Activated CD4-positive, alpha-beta memory T cell treated with anti-CD3 and anti-CD28 coated beads, Interleukin-2, amount 10 ng/mL, durations not matched to agents 7 days and 5 days (primary cell): ENCODE measurements around the gene DPM2. TPM values are rescaled to one million over a fixed set of nuclear protein-coding genes. Genes with fewer than 3 reads are reported as not detected.

Source experiments
- CTCF ChIA-PET: fragments of 350-600 bp; sonication (Branson Sonifier 250); formaldehyde crosslinking; loops from one replicate; lab custom pipeline; 2021; ENCODE audit warnings: antibody characterized with exemption, inconsistent platforms; lab: Charles Lee
- POLR2A ChIA-PET: fragments of 350-600 bp; sonication (Branson Sonifier 250); formaldehyde crosslinking; loops from one replicate; lab custom pipeline; 2021; ENCODE audit warnings: antibody characterized with exemption; lab: Charles Lee
- DNase-seq: peaks from one replicate; pipeline ENCODE4 v3.0.0-alpha.2; 2020
- H3K27ac Mint-ChIP-seq: one replicate; pipeline ENCODE4 v1.8.0; 2021; ENCODE audit warnings: mild to moderate bottlenecking, mixed read lengths
- H3K27me3 Mint-ChIP-seq: one replicate; pipeline ENCODE4 v1.8.0; 2021; ENCODE audit warnings: mixed read lengths
- H3K36me3 Mint-ChIP-seq: one replicate; pipeline ENCODE4 v1.8.0; 2021; ENCODE audit warnings: low read depth, mixed read lengths
- H3K4me1 Mint-ChIP-seq: one replicate; pipeline ENCODE4 v1.8.0; 2021; ENCODE audit warnings: mixed read lengths
- H3K4me3 Mint-ChIP-seq: one replicate; pipeline ENCODE4 v1.8.0; 2021; ENCODE audit warnings: mild to moderate bottlenecking, mixed read lengths
- H3K9me3 Mint-ChIP-seq: one replicate; pipeline ENCODE4 v1.8.0; 2021; ENCODE audit warnings: mixed read lengths
- total RNA-seq, 2 experiments: library from RNA; stranded (reverse); gene quantifications; one replicate each; pipeline ENCODE4 v1.2.3, GENCODE V29; 2021

Gene DPM2
- total RNA-seq, 2 experiments from 2014 or later, result 48.2 TPM

GRCh38 chr9:127961613-127962155, 24.0 kb upstream of the DPM2 start:
- Mint-ChIP-seq H3K36me3 (peaks cover 53% of the 10 kb centered on the region), H3K9me3 (no peaks in the 10 kb centered on the region), H3K4me1 (peaks cover 84% of the 10 kb centered on the region), H3K27ac (peak overlapping the region; percentile 2), H3K4me3 (no peak overlapping the region), H3K27me3 (no peaks in the 10 kb centered on the region)
- ChIA-PET POLR2A (interaction anchor here (0.7 to 3.0 kb wide), 2 partner anchors 9 to 17 kb away, joined by 3 to 14 read pairs; no protein-coding TSS in a partner anchor), CTCF (interaction anchor here (1.1 to 2.7 kb wide), 3 partner anchors 10 to 74 kb away, joined by 3 to 8 read pairs (median 5); no protein-coding TSS in a partner anchor)
- DNase-seq, result no peak

DNA sequence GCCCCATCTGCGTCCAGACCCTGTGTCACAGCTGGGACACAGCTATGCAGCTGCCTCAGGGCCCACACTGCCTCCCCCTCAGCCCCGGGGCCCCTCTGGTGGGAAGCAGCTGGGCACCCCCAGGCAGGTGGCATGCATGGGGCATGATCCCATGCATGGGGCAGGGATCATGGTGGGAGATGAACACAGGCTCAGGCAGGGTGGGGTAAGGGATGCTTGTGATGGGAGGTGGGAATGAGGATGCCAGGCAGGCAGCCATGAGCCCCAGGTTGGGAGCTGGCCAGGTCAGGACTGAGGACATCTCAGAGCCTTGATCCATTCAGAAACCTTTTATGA, 23.5 kb upstream of the DPM2 start:
- H3K27ac Mint-ChIP-seq, result no peak overlapping the region
- H3K4me1 Mint-ChIP-seq, result peaks cover 79% of the 10 kb centered on the region
- DNase-seq, result no peak
- H3K9me3 Mint-ChIP-seq, result no peaks in the 10 kb centered on the region
- H3K4me3 Mint-ChIP-seq, result no peak overlapping the region
- H3K36me3 Mint-ChIP-seq, result peaks cover 53% of the 10 kb centered on the region
- ChIA-PET CTCF (interaction anchor here (0.8 to 2.7 kb wide), 4 partner anchors 9 to 74 kb away, joined by 3 to 8 read pairs (median 4); no protein-coding TSS in a partner anchor), POLR2A (interaction anchor here (3.0 kb wide), 1 partner anchor 9 kb away, joined by 14 read pairs; no protein-coding TSS in a partner anchor)
- no peaks in the 10 kb centered on the region for H3K27me3 Mint-ChIP-seq

DNA sequence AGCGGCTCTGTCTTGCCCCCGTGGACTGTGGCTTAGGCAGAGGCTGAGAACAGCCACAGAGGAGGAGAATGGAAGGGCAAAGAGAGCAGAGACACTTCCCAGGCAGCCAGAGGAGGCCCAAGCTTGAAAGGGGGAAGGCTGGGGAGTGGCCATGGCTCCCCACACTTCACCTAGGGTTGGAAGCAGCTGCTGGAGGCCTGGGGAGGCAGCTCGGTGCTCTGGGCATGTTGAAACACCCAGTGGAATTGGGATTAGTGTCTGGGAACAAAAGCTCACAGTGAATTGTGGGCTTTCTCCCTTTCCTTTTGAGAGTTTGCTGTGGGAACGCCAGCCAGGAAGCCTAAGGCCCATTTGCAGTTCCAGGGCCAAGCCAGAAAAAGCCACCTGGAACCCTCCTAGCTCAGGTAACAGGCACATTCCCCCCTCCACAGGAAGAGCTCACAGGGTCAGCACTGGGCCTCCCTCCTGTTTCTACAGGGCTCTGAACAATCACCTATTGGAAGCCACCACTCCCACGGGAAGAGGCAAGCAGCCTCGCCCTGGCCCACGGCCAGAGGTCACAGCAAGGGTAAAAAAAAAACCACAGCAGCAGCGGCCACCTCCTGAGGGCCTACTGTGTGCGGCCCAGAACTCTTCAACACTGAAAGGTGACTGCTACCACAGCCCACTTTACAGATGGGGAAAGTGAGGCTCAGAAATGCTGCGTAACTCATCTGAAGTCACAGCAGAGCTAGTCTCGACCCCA, 22.9 kb upstream of the DPM2 start:
- H3K27ac Mint-ChIP-seq, result no peak overlapping the region
- ChIA-PET POLR2A (interaction anchor here (1.2 to 3.0 kb wide), 2 partner anchors 10 to 23 kb away, joined by 3 to 14 read pairs; partner anchors contain the start of gene DPM2), CTCF (interaction anchor here (0.8 to 2.7 kb wide), 4 partner anchors 9 to 75 kb away, joined by 3 to 8 read pairs (median 4); no protein-coding TSS in a partner anchor)
- H3K27me3 Mint-ChIP-seq, result no peaks in the 10 kb centered on the region
- no peak overlapping the region for H3K4me3 Mint-ChIP-seq
- H3K9me3 Mint-ChIP-seq, result no peaks in the 10 kb centered on the region
- no peak for DNase-seq
- peaks cover 81% of the 10 kb centered on the region for H3K4me1 Mint-ChIP-seq
- peaks cover 55% of the 10 kb centered on the region for H3K36me3 Mint-ChIP-seq

DNA sequence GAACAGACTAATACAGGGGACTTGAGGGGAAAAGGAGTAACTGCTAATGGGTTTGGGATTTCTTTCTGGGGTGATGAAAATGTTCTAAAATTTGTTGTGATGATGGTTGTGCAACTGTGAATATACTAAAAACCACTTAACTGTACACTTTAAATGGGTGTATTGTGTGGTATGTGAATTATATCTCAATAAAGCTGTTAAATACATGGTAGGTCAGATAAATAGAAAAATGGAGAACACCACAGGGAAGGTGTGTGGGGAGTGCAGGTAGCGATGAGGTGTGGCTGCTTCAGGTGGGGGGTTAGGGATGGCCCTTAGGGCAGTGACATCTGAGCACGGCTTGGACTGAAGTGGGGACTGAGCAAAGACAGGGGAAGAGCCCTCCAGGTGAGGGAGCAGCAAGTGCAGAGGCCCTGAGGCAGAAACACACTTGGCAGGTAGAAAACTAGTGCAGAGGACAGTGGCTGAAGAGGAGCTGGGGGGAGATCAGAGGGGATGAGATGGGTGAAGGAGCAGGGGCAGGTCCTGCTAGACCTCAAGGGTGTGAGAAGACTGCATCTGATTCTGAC, 22.3 kb upstream of the DPM2 start:
- CTCF ChIA-PET, result interaction anchor here (0.8 to 6.3 kb wide), 3 partner anchors 16 to 75 kb away, joined by 3 to 56 read pairs (median 8); no protein-coding TSS in a partner anchor
- Mint-ChIP-seq H3K9me3 (no peaks in the 10 kb centered on the region), H3K4me3 (no peak overlapping the region), H3K27ac (no peak overlapping the region), H3K4me1 (peaks cover 82% of the 10 kb centered on the region), H3K27me3 (no peaks in the 10 kb centered on the region), H3K36me3 (peaks cover 53% of the 10 kb centered on the region)
- POLR2A ChIA-PET, result interaction anchor here (1.2 to 3.0 kb wide), 2 partner anchors 11 to 22 kb away, joined by 3 to 14 read pairs; partner anchors contain the start of gene DPM2
- DNase-seq, result no peak

DNA sequence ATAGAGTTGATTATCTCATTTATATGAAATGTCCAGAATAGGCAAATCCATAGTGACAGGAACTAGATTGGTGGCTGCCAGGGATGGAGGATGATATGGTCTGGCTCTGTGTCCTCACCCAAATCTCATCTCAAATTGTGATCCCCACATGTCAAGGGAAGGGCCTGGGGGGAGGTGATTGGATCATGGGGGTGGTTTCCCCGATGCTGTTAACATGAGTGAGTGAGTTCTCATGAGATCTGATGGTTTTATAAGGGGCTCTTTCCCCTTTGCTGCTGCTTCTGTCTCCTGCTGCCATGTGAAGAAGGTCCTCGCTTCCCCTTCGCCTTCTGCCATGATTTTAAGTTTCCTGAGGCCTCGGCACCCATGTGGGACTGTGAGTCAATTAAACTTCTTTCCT, 21.7 kb upstream of the DPM2 start:
- H3K4me3 Mint-ChIP-seq, result no peak overlapping the region
- ChIA-PET CTCF (interaction anchor here (6.3 kb wide), 1 partner anchor 16 kb away, joined by 56 read pairs; no protein-coding TSS in a partner anchor), POLR2A (interaction anchor here (3.0 kb wide), 1 partner anchor 11 kb away, joined by 14 read pairs; no protein-coding TSS in a partner anchor)
- H3K36me3 Mint-ChIP-seq, result peaks cover 53% of the 10 kb centered on the region
- no peaks in the 10 kb centered on the region for H3K9me3 Mint-ChIP-seq
- peaks cover 85% of the 10 kb centered on the region for H3K4me1 Mint-ChIP-seq
- H3K27ac Mint-ChIP-seq, result no peak overlapping the region
- no peaks in the 10 kb centered on the region for H3K27me3 Mint-ChIP-seq
- no peak for DNase-seq

DNA sequence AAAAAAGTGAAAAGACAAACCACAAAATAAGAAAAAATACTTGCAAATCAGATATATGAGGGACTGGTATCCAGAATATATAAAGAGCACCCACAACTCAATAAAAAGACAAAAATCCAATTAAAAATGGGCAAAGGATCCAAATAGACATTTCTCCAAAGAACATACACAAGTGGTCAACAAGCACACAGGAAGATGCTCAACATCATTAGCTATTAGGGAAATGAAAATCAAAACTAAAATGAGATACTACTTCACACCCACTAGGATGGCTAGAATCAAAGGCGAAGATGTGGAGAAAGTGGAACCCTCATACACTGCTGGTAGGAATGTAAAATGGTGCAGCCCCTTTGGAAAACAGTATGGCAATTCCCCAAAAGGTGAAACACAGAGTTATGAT, 21.1 kb upstream of the DPM2 start:
- no peak for DNase-seq
- CTCF ChIA-PET, result interaction anchor here (0.6 to 6.3 kb wide), 3 partner anchors 15 to 185 kb away, joined by 4 to 56 read pairs (median 44); partner anchors contain the start of gene EEIG1
- peaks cover 52% of the 10 kb centered on the region for H3K36me3 Mint-ChIP-seq
- H3K4me1 Mint-ChIP-seq, result peaks cover 85% of the 10 kb centered on the region
- POLR2A ChIA-PET, result interaction anchor here (5.7 kb wide), 1 partner anchor 12 kb away, joined by 29 read pairs; no protein-coding TSS in a partner anchor
- H3K9me3 Mint-ChIP-seq, result no peaks in the 10 kb centered on the region
- no peak overlapping the region for H3K4me3 Mint-ChIP-seq
- no peaks in the 10 kb centered on the region for H3K27me3 Mint-ChIP-seq
- H3K27ac Mint-ChIP-seq, result no peak overlapping the region

DNA sequence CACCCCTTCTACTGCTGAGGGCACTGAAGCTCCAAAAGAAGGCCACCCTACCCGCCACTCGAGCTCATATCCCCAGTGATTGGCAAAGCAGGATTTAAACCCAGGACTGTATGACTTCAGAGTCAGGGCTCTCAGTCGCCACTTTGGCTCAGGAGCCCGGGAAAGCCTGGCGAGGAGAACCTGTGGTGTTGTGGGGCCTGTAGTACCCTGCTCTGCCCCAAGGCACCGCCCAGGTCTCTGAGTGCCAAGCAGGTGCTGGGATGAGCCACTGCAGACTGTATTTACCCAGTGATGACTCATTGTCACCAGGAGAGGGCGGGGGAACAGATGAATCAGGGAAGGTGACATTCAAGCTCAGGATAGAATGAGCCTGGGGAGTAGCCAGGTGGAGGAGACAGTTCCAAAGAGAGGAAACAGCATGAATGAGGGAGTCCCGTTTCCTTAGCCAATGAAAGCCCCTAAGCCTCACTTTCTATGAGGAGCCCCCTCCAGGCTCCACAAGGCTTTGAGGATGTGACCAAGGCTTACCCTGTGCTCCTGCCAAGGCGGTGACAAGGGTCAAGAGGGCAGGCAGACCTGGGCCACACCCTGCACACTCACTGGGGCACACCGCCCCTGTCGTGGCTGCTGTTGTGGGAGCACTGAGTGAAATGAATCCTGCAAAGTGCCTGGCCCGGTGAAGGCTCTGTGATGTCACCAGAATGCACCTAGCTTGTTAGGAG, 17.8 kb upstream of the DPM2 start:
- CTCF ChIA-PET, result interaction anchor here (0.6 to 6.3 kb wide), 20 partner anchors 9 to 144 kb away, joined by 3 to 112 read pairs (median 6); partner anchors contain the start of genes EEIG1, NAIF1 and SLC25A25
- POLR2A ChIA-PET, result interaction anchor here (0.7 to 5.7 kb wide), 13 partner anchors 8 to 139 kb away, joined by 3 to 52 read pairs (median 8); partner anchors contain the start of genes EEIG1, NAIF1 and SLC25A25
- H3K27me3 Mint-ChIP-seq, result no peaks in the 10 kb centered on the region
- H3K4me3 Mint-ChIP-seq, result peak overlapping the region; percentile 31
- peaks cover 72% of the 10 kb centered on the region for H3K4me1 Mint-ChIP-seq
- peak; percentile 81 for DNase-seq
- H3K9me3 Mint-ChIP-seq, result no peaks in the 10 kb centered on the region
- H3K27ac Mint-ChIP-seq, result peak overlapping the region; percentile 66
- peaks cover 38% of the 10 kb centered on the region for H3K36me3 Mint-ChIP-seq

DNA sequence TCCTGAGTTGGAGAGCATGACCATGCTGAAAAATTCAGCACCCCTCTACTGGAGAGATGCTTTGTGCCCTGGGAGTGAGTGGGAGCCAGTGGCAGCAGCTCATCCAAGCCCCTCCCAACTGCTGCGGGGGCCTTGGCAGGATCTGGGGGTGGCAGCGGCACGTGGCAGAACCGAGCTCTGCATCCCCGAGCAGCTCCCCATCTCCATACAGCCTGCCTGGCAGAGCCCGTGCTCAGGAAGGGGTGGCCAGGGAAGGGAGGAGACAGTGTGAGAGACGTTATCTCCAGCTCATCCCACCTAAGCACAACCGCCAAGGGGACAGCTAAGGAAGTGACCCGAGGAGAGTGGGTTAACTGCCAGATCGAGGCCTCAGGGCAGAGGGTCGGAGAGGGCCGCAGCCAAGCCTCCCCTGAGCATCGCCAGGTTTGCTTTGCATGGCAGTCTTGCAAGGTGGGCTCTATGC, 17.2 kb upstream of the DPM2 start:
- Mint-ChIP-seq H3K27me3 (no peaks in the 10 kb centered on the region), H3K4me3 (no peak overlapping the region), H3K36me3 (peaks cover 38% of the 10 kb centered on the region), H3K27ac (no peak overlapping the region), H3K9me3 (no peaks in the 10 kb centered on the region), H3K4me1 (peaks cover 72% of the 10 kb centered on the region)
- ChIA-PET POLR2A (interaction anchor here (0.7 to 5.7 kb wide), 13 partner anchors 9 to 139 kb away, joined by 3 to 52 read pairs (median 8); partner anchors contain the start of genes EEIG1, NAIF1 and SLC25A25), CTCF (interaction anchor here (0.7 to 6.3 kb wide), 16 partner anchors 9 to 163 kb away, joined by 3 to 112 read pairs (median 7); partner anchors contain the start of gene EEIG1)
- no peak for DNase-seq

DNA sequence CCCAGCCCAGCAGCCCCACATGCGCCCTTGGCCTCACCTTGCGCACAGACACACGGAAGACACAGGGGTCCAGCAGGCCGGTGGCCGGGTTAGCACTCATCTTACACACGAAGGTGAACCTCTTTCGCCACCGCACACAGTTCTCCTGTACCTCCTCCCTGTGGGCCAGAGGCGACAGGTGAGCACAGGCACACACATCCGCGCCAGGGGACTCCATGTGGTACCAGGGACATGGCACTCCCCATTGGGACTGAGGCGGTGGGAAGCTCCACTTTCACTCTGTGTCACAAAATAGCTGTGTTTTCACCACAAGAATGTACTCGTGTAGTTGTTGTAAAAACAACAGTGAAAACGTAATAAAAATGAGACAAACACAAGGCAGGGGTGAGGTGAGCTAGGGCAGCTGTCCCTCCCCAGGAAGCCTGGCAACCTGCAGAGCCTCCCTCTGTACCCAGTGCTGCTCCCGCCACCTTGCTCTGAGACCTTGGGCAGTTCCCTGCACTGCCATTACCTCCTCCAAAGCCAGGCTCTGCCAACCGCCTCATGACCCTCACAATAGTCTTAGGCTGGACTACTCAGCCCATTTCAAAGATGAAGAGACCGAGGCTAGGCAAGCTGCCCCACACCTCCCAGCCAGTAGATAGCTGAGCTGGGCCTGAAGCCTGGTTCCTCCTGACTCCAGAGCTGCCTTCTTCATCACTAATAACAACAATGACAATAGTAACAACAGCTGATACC, 16.3 kb upstream of the DPM2 start:
- Mint-ChIP-seq H3K4me1 (peaks cover 68% of the 10 kb centered on the region), H3K27ac (peak overlapping the region; percentile 11), H3K9me3 (no peaks in the 10 kb centered on the region), H3K36me3 (peaks cover 30% of the 10 kb centered on the region), H3K4me3 (no peak overlapping the region), H3K27me3 (no peaks in the 10 kb centered on the region)
- ChIA-PET CTCF (interaction anchor here (0.8 to 6.3 kb wide), 11 partner anchors 10 to 164 kb away, joined by 3 to 112 read pairs (median 6); partner anchors contain the start of gene EEIG1), POLR2A (interaction anchor here (0.7 to 5.7 kb wide), 10 partner anchors 11 to 114 kb away, joined by 3 to 52 read pairs (median 8); partner anchors contain the start of genes DPM2, EEIG1, NAIF1 and SLC25A25)
- no peak for DNase-seq

DNA sequence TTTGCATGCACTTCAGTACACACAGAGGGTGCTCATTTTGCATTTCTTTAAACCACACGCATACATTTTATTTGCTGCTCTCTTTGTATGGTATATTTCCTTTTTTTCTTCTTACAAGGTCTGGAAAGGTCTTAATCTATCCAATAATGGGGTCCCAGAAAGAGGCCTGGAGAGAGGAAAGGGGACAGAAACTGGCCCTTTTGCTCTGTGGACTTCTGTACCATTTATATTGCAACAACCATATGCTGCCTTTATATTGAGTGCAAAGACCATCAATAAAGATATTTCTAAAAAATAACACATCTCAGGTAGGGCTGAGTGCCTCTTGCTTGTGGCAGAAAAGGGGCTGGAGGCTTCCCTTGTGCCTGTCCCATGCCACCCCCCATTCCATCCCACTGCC, 15.5 kb upstream of the DPM2 start:
- H3K9me3 Mint-ChIP-seq, result no peaks in the 10 kb centered on the region
- POLR2A ChIA-PET, result interaction anchor here (1.4 to 5.2 kb wide), 4 partner anchors 16 to 81 kb away, joined by 6 to 52 read pairs (median 36); partner anchors contain the start of genes DPM2 and EEIG1
- no peaks in the 10 kb centered on the region for H3K27me3 Mint-ChIP-seq
- no peak for DNase-seq
- peaks cover 30% of the 10 kb centered on the region for H3K36me3 Mint-ChIP-seq
- H3K4me1 Mint-ChIP-seq, result peaks cover 68% of the 10 kb centered on the region
- no peak overlapping the region for H3K27ac Mint-ChIP-seq
- CTCF ChIA-PET, result interaction anchor here (1.6 to 6.3 kb wide), 3 partner anchors 10 to 81 kb away, joined by 5 to 56 read pairs (median 24); no protein-coding TSS in a partner anchor
- no peak overlapping the region for H3K4me3 Mint-ChIP-seq
